NCI-H2196 (cell line): ENCODE measurements around the gene FGF1.

ENCODE experiments used
- DNase-seq: peaks from one replicate; lab custom pipeline; 2025; ENCODE audit not compliant: unreplicated experiment; lab: John Stamatoyannopoulos, UW

FGF1 gene

DNA sequence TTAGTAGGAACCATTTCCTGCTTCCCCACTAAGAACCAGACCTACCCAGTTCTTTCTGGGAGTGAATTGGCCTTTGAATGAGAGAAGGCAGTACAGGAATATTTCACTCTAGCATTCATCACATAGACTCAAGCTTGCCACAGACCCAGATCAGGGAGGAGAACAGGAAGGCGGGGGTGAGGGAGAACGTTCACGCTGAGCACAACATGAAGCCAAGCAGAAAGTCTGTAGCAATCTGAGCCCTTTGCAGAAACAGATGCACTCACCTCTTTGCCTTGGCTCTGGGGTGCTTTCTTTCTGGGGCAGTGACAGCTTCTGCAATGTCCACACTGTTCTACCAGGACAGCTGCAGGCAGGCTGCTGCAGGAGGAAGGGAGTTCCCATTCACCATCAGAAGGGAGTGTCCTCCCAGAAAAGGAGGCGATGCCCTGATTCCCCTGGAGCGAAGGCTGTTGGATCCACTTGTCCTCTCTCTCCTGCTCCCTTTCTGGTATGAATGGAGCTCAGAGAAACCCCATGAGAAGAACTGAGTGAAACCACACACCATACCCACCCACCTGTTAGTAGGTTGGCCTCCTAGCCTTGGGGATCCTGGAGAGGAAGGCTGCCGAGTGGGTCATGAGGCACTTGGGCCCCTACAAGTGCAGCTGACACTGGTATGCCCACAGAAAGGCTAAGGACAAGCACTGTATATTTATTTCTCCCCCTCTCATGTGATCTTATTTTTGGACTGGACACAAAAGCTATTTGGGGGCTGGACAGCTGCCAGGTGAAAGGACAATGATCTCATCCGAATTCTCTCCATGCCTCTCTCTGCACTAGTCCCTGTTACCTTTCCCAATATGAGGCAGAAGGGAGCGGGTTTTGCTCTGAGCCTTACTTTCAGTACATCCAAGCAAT lies 11.7 kb upstream of the FGF1 start:
- DNase-seq, result peak; percentile 44

DNA sequence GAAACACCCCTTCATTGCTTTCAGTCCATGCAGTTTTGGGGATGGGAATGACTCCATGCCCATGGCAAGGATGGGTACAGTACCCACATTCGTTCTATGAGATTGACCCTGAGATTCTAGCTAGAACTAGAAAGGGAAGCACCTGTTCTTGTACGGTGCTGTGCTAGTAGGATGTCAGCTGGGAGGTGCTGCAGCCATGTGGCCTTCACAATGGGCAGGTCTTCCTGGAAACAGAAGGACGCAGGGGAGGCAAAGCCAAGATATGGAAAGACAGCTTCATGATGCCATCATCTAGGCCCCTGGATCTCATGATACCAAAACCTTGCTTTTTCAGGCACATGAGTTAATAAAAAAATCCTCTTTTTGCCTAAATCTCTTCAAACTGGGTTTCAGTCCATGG lies 10.5 kb upstream of the FGF1 start:
- DNase-seq, result no peak

DNA sequence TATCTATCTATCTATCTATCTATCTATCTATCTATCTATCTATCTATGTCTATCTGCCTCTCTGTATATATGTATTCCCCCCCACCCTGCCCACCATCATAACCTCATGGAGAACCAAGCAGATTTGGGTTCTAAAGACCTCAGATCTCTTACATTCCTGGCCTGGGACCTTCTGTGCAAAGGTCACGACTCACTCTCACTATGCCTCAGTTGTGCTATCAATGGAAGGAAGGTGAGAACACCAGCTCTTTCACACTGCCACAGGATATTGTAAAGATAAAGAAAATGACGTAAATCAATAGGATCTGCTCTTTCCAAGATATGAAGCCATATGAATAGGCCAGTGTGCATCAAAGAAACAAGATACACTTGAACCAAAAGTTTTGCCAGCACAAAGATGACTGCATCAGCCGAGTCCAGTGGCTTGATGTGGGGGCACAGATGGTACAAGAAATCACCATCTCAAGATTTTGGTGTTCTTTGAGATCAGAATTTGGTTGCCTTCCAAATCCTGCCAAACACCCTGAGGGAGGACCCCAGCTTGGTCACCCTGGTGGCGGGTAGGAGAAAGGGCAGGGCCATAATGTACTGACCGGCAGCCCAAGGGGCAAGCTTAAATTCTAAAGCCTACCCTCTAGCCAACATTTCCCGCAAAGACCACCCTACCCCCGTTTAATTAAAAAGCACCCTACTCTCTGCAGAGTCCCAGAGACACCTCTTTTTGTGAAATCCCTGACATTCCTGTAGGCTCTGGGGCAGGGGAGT lies 8.4 kb upstream of the FGF1 start:
- DNase-seq, result no peak

GRCh38 chr5:142692321-142692894 lies 6.5 kb upstream of the FGF1 start:
- no peak for DNase-seq

DNA sequence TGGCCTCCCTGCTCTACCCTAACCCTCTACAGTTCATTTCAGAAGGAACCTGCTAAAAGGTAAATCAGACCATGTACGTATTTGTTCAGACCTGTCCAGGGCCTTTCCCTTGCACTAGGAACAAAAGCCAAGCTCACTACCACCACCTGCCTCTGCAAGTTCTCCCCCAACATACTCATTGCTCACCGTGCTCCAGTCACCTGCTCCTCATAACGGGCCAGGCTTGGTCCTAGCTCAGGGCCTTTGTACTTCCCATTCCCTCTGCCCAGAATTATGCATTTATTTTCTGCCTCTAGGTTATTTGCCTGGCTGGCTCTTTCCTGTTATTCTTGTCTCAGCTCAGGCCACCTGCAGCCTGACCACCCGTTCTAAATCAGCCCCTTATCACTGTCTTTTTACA lies 4.8 kb upstream of the FGF1 start:
- DNase-seq, result no peak

DNA sequence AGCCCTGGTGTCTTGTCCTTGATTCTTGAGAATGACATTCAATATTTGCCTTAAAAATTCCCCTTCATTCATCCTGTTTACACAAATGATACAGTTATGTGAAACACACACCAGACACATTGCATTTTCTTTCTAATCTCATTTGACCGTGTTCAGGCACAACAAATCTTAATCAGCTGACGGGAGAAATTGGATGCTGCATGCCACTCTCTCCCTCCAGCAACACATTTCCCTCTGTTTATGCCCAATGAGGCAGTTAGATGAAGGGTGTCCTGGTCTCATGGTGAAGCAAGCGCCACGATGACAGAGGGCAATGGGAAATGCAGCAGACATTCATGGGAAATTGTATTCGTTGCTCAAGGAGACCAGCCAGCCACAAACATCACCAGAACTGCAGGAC lies 3.2 kb upstream of the FGF1 start:
- DNase-seq, result no peak

- DNase-seq, result no peak
These were observed 2.5 kb upstream of the FGF1 start for GRCh38 chr5:142688281-142688989.

DNA sequence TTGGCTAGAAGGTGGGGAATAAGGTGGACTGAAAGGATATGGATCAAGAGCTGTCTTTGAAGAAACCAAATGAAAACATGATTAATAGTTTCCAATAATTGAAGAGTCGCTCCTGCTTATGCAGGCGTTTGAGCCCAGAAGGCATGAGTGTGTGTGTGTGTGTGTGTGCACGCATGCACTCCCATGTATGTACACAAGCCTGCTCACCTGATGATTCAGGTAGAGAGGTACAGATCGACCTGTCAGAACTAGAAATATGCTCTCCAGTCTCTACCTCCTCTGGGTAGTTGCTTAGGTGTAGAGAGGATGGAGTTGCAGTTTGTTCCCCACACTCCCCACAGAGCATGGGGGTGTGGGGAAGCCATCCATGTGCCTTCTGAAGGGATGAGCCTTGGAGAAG lies 1.1 kb upstream of the FGF1 start:
- no peak for DNase-seq

DNA sequence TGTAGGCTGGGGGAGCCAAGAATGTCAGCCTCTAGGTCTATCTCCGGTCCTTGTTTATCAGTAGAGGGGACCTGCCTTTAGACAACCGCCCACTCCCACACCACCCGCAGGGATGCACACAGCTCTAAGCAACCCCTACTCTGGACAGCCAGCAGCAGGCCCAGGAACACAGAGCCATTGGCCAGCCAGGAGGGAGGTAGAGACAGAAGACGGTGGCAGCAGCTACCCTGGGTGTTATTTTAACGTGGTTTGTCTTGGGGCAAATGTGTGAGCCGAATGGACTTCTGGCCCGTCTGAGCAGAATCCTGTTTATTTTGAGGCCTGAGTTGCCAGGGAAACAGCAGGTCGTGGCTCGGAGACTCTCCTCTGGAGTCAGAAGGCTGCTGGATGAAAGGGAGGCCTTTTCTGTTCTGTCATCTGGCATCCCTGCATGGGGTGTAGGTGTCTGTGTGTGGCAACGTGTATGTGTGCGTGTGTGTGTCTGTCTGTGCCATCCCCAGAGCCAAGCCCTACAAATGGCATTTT lies 382 bp upstream of the FGF1 start:
- DNase-seq, result no peak

- no peak for DNase-seq
These were observed 1.3 kb downstream of the FGF1 start for GRCh38 chr5:142684508-142685041.

GRCh38 chr5:142683881-142684505 lies 1.9 kb downstream of the FGF1 start:
- no peak for DNase-seq

- DNase-seq, result no peak
These were observed 2.8 kb downstream of the FGF1 start for GRCh38 chr5:142683116-142683515.

GRCh38 chr5:142680605-142681259 lies 5.2 kb downstream of the FGF1 start:
- peak; percentile 38 for DNase-seq

GRCh38 chr5:142679744-142680143 lies 6.1 kb downstream of the FGF1 start:
- DNase-seq, result no peak

GRCh38 chr5:142678529-142678928 lies 7.4 kb downstream of the FGF1 start:
- DNase-seq, result no peak

- DNase-seq, result no peak
These were observed 8.7 kb downstream of the FGF1 start for GRCh38 chr5:142677198-142677597.

DNA sequence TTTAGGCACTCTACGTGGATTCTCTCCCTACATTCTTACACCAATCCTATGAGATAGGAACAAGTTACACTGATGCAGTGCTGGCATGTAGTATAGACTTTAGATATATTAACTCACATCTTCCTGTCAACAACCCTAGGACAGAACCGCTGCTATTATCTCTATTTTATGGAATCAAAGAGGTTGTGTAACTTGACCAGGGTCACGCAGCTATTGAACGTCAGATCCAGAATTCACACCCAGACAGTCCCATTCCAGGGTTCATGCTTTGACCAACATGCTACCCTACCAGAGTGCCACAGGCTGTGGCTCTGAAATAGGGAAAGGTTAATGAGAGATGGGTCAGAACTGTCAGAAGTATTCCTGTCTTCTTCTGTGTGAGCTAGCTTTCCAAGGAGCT lies 9.6 kb downstream of the FGF1 start:
- DNase-seq, result no peak

DNA sequence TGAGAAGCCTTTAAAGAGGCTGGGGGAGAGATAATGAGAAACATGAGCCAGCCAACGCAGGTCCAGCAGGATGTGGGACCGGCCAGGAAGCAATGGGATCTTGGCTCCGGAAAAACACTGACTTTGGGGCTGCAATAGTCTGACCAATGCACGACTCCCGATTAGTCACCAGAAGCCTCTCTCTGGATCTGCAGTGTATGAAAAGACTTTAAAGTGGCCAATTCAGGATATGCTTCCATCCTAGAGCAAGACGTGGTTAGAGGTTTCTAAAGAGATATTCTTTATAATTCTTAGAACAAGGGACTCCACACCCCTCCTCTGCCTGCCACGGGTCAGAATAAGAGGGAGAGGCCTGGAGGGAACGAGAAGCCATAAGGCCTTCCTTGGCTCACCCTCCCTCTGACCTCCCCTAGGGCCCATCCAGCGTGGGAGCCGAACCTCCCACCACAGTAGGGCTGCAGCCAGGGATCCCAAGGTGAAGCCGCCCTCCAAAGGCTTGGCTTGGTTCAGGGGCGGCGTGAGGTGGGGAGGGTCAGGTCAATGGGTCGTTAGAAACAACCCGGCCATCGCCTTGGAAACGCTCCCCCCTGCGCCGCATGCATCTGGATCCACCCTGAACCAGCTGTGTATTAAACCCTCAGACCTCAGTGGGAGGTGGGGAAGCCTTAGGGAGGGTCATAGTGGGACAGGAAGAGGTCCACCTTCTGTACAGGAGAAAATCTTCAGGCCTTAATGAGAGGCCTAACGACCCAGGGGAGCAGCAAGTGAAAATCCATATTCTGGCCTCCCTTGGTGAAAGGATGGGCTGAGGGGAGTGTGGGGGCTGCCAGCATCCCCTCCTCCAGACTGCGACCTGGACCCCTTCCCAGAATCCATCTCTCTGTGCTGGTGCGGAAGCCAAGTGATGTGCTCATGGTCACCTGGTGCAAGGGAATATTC lies 11.1 kb downstream of the FGF1 start:
- no peak for DNase-seq

- DNase-seq, result no peak
These were observed 14.1 kb downstream of the FGF1 start for GRCh38 chr5:142671801-142672200.
